ENCODE results near the gene PRKAA2.

Gene PRKAA2

DNA sequence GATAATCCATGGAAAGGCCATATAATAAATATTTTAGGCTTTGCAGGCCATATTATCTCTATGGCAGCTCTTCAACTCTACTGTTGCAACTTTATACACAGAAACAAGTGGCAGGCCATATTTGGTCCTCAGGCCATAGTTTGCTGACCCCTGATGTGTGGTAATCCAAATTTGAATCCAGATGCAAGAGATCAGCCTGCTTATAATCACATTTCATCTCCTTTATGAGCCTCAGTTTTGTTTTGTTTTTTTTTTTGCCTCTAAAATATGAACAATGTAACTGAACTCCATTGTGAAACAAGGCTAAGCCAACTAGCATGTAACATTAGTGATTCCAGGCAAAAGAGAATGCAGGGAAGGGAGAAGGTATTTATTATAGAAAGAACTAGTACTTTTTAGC lies 81.6 kb downstream of the PRKAA2 start:
- no peak for DNase-seq

DNA sequence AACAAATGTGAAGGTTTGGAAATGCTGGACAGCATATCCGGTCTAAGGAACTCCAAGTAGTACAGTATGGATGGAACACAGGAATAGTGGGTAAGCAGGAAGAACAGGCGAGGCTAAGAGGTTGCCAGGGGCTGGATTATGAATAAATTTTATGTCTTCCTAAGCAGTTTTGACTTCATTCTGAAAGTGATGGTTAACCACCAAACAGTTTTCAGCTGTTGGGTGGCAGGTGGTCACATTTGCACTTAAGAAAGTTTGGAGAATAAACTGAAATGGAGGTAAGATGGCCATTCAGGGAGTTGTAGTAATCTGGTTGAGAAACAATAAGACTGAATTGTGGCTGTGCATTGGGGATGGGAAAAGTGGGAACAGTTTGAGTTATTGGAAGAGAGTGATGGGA lies 83.8 kb downstream of the PRKAA2 start:
- DNase-seq: no peak

GRCh38 chr1:56745231-56745630 lies 100.1 kb downstream of the PRKAA2 start:
- no peak for DNase-seq

DNA sequence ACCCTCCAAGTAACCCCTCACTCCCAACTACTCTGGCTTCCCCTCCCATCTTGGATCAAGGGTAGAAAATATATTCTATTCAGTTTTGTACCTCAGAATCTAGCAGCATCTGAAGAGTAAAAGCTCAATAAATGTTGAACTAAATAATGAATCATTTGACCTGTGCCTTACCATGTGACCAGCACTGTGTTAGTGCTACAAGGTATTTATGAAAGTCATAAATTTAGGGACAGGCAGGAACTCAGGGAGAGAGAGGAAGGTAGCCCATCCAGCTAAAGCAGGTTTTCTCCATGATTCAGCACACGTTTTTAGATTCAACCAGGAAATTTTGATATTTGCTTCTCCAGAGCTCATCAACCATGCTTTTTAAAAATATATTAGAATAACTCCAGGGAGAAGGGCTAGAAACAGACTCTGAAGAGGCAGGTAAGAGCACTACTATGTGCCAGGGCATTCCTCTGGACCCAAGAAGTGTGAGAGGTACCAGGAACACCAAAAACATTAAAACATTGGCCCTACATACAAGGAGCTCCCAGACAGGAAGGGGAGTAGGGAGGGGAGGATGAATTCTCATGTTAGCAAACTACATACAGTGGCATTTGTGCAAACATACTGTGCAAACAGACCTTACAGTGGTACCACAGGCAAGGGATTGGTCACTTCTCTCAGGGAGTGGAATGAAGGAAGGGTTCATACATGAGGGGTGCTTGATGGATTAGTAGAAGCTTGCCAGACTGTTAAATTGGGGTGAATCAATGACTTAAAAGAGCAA lies 109.8 kb downstream of the PRKAA2 start:
- no peak for DNase-seq

- DNase-seq: no peak
These were observed 110.8 kb downstream of the PRKAA2 start for GRCh38 chr1:56755911-56756310.

DNA sequence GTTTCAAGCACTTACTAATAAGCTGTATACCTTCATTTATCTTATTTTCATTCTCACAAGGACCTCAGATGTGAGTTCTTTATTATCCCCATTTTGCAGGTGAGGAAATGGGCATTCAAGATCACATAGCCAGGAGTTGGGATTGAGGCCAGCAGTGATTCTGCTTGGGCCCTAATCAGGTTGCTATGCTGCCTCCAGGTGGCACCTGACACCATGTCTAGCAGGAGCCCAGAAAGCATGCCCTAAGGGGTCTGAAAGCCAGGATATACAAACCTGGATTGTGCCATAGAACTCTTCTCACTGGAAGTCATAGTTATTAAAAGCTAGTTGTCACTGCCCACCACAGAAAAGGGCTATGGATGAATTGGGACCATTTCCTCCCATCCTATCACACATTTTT lies 113.0 kb downstream of the PRKAA2 start:
- DNase-seq: no peak

GRCh38 chr1:56758794-56759193 lies 113.7 kb downstream of the PRKAA2 start:
- DNase-seq: no peak
